Neuronal stem cell (in vitro differentiated cells): ENCODE data around the gene MFSD6.

Experiments
- DNase-seq: peaks from one replicate; pipeline ENCODE4 v3.0.0-alpha.2; 2013; ENCODE audit warnings: low spot score
- H2AFZ ChIP-seq: one replicate; pipeline ENCODE4 v1.6.1; 2013; ENCODE audit warnings: mild to moderate bottlenecking, low read length, inconsistent platforms
- H2AK5ac ChIP-seq: 2 replicates; pipeline ENCODE4 v1.6.1; 2013; ENCODE audit warnings: low read depth, mild to moderate bottlenecking, inconsistent platforms, low read length, moderate library complexity, mixed read lengths
- H2BK120ac ChIP-seq: 2 replicates; pipeline ENCODE4 v1.6.1; 2013; ENCODE audit warnings: low read depth, mild to moderate bottlenecking, inconsistent platforms, low read length, moderate library complexity, mixed read lengths
- H2BK12ac ChIP-seq: one replicate; pipeline ENCODE4 v1.6.1; 2013; ENCODE audit warnings: low read length, inconsistent platforms
- H2BK15ac ChIP-seq: 2 replicates; pipeline ENCODE4 v1.6.1; 2013; ENCODE audit warnings: mild to moderate bottlenecking, low read length, inconsistent platforms, mixed read lengths
- H2BK5ac ChIP-seq: one replicate; pipeline ENCODE4 v1.6.1; 2013; ENCODE audit warnings: inconsistent platforms, mild to moderate bottlenecking, low read length, moderate library complexity
- H3K14ac ChIP-seq: one replicate; pipeline ENCODE4 v1.6.1; 2013; ENCODE audit warnings: low read length, inconsistent platforms
- H3K18ac ChIP-seq: 2 replicates; pipeline ENCODE4 v1.6.1; 2013; ENCODE audit warnings: low read length, inconsistent platforms
- H3K23ac ChIP-seq: 2 replicates; pipeline ENCODE4 v1.6.1; 2013; ENCODE audit warnings: low read depth, mild to moderate bottlenecking, mixed read lengths, low read length, inconsistent platforms; ENCODE audit not compliant: poor library complexity
- H3K27ac ChIP-seq: replicated peaks from 3 replicates; pipeline ENCODE4 v1.5.1; 2013; ENCODE audit warnings: low read length, inconsistent platforms
- H3K27me3 ChIP-seq, 3 experiments: 2 replicates each; pipeline ENCODE4 v1.6.1; 2013; ENCODE audit warnings: low read length in 3 of 3, mild to moderate bottlenecking in 2 of 3, inconsistent platforms in 1 of 3, low read depth in 1 of 3, mixed read lengths in 1 of 3, moderate library complexity in 1 of 3; ENCODE audit not compliant: control insufficient read depth in 3 of 3, insufficient read depth in 3 of 3
- H3K36me3 ChIP-seq, 2 donors: replicated peaks in 1 of 2; 2 replicates each; pipeline ENCODE4 v1.6.1; 2013; ENCODE audit warnings: low read length in 2 of 2; ENCODE audit not compliant: control insufficient read depth in 2 of 2, insufficient read depth in 2 of 2
- H3K4ac ChIP-seq: 2 replicates; pipeline ENCODE4 v1.6.1; 2013; ENCODE audit warnings: inconsistent platforms, mild to moderate bottlenecking, low read length, moderate library complexity
- H3K4me1 ChIP-seq, 2 donors: 1 replicate in 1 of 2; 2 replicates in 1 of 2; pipeline ENCODE4 v1.6.1; 2013; ENCODE audit warnings: low read length in 2 of 2, low read depth in 1 of 2; ENCODE audit not compliant: control insufficient read depth in 2 of 2, insufficient read depth in 1 of 2
- H3K4me2 ChIP-seq: one replicate; pipeline ENCODE4 v1.6.1; 2013; ENCODE audit warnings: mild to moderate bottlenecking, low read length, inconsistent platforms; ENCODE audit not compliant: insufficient read depth, poor library complexity, severe bottlenecking
- H3K4me3 ChIP-seq, 2 donors: 2 replicates each; pipeline ENCODE4 v1.5.1; 2013; ENCODE audit warnings: low read length in 2 of 2, mild to moderate bottlenecking in 2 of 2, inconsistent platforms in 1 of 2, moderate library complexity in 1 of 2
- H3K79me1 ChIP-seq: one replicate; pipeline ENCODE4 v1.6.1; 2013; ENCODE audit warnings: low read depth, mild to moderate bottlenecking, inconsistent platforms, low read length, moderate library complexity
- H3K9ac ChIP-seq: one replicate; pipeline ENCODE4 v1.6.1; 2013; ENCODE audit warnings: mild to moderate bottlenecking, low read depth, low read length, inconsistent platforms; ENCODE audit not compliant: poor library complexity
- H3K9me3 ChIP-seq, 2 donors: replicated peaks in 1 of 2; 2 replicates each; pipeline versions ENCODE3 to v1.6.1; 2013; ENCODE audit warnings: low read length in 2 of 2, mild to moderate bottlenecking in 2 of 2, inconsistent platforms in 1 of 2, low read depth in 1 of 2, mixed read lengths in 1 of 2, moderate library complexity in 1 of 2; ENCODE audit not compliant: control insufficient read depth in 2 of 2, insufficient read depth in 1 of 2
- H4K8ac ChIP-seq: one replicate; pipeline ENCODE4 v1.6.1; 2013; ENCODE audit warnings: low read depth, mild to moderate bottlenecking, inconsistent platforms, low read length, moderate library complexity
- H4K91ac ChIP-seq: one replicate; pipeline ENCODE4 v1.6.1; 2013; ENCODE audit warnings: low read length, low read depth, mild to moderate bottlenecking, inconsistent platforms; ENCODE audit not compliant: poor library complexity
- WGBS, 2 donors: extraction: QIAGEN DNeasy Blood & Tissue Kit; methylation state at CpG; one replicate each; pipeline ENCODE4 v1.1.7; 2013; ENCODE audit warnings: missing lambda C conversion rate in 2 of 2, mixed read lengths in 1 of 2; ENCODE audit not compliant: insufficient read length in 2 of 2, insufficient replicate concordance in 1 of 2; ENCODE audit errors: extremely low coverage in 2 of 2; 5-methylcytosine and 5-hydroxymethylcytosine counted together

Gene MFSD6

DNA sequence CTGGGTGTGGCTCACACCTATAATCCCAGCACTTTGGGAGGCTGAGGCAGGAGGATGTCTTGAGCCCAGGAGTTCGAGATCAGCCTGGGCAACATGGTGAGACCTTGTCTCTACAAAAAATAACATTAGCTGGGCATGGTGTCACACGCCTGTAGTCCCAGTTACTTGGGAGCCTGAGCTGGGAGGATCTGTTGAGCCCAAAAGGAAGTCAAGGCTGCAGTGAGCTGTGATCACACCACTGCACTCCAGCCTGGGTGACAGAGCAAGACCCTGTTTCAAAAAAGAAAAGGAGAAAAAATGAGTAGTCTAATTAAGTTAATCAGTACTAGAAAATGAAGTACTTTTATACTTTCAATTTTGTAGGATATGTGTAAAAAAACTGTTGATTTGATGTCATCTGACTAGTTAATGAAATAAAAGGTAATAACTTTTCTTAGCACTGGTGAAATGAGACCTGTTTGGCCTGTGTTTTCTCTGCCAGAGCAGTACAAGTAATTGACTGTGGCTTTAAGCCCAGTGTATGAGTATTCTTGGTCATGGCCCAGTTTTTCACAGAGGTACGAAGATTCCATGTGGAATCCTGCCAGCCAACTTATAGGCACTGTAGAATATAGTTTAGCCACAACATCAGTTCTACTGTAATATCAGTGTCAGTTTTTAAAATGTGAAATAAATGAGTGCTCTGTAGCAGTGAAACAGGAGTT, 35.8 kb downstream of the MFSD6 start:
- Histone ChIP-seq H3K79me1 (no peaks in the 10 kb centered on the region), H3K27ac (no peak overlapping the region), H3K4ac (no peak overlapping the region), H2BK15ac (no peak overlapping the region), H2BK5ac (no peak overlapping the region), H3K9ac (no peak overlapping the region), H2BK120ac (no peak overlapping the region), H3K4me2 (no peak overlapping the region), H2BK12ac (no peak overlapping the region), H4K91ac (no peak overlapping the region), H3K9me3 (no peaks in the 10 kb centered on the region), H3K4me1 (no peaks in the 10 kb centered on the region), H3K36me3 (no peaks in the 10 kb centered on the region), H3K18ac (no peak overlapping the region), H3K23ac (no peak overlapping the region), H2AK5ac (no peak overlapping the region), H2AFZ (no peak overlapping the region), H3K14ac (no peak overlapping the region), H3K4me3 (no peak overlapping the region), H4K8ac (no peak overlapping the region), H3K27me3 (peaks cover 0 to 2% (median 0%) of the 10 kb centered on the region in 3 experiments)
- no peak for DNase-seq
- no CpG with 5 or more reads among the region's 3 CpGs for WGBS, 2 donors

DNA sequence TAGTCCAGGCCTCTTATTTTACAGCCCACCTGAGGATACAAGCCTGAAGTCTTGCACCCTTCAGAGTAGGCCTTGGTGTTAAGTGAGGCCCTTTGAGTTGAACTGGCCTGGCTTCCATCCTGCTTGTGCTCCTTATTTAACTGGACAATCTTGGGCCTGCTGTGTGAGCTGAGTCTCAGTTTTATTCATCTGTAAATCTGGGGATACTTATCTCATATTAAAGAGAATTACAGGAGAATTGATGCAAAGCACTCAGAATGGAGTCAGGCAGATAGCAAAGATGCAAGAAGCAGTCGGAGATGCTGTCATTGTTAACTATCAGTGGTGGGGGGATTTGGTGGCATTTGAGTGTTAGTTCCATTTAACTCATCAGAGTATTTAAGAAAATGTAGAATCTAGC, 36.8 kb downstream of the MFSD6 start:
- H3K36me3 ChIP-seq = no peaks in the 10 kb centered on the region
- WGBS, 2 donors = no CpG with 5 or more reads among the region's 1 CpG
- no peak overlapping the region for H3K23ac ChIP-seq
- DNase-seq = no peak
- H3K4me2 ChIP-seq = no peak overlapping the region
- H3K27ac ChIP-seq = no peak overlapping the region
- H2BK12ac ChIP-seq = no peak overlapping the region
- no peak overlapping the region for H3K4me3 ChIP-seq
- no peaks in the 10 kb centered on the region for H3K9me3 ChIP-seq
- H3K18ac ChIP-seq = no peak overlapping the region
- H2AFZ ChIP-seq = no peak overlapping the region
- no peaks in the 10 kb centered on the region for H3K79me1 ChIP-seq
- no peak overlapping the region for H4K91ac ChIP-seq
- peaks cover 0 to 2% (median 0%) of the 10 kb centered on the region in 3 experiments for H3K27me3 ChIP-seq
- no peak overlapping the region for H2BK120ac ChIP-seq
- H2AK5ac ChIP-seq = no peak overlapping the region
- H2BK5ac ChIP-seq = no peak overlapping the region
- H3K4ac ChIP-seq = no peak overlapping the region
- H3K9ac ChIP-seq = no peak overlapping the region
- H4K8ac ChIP-seq = no peak overlapping the region
- no peak overlapping the region for H2BK15ac ChIP-seq
- H3K14ac ChIP-seq = no peak overlapping the region
- no peaks in the 10 kb centered on the region for H3K4me1 ChIP-seq

- Histone ChIP-seq H2BK12ac (no peak overlapping the region), H3K9ac (no peak overlapping the region), H3K4me2 (no peak overlapping the region), H3K4me3 (no peak overlapping the region), H2BK120ac (no peak overlapping the region), H2BK15ac (no peak overlapping the region), H3K18ac (no peak overlapping the region), H3K9me3 (no peaks in the 10 kb centered on the region), H3K27me3 (no peaks in the 10 kb centered on the region), H3K4ac (no peak overlapping the region), H4K8ac (no peak overlapping the region), H3K36me3 (no peaks in the 10 kb centered on the region), H3K23ac (no peak overlapping the region), H3K14ac (no peak overlapping the region), H2AK5ac (no peak overlapping the region), H2AFZ (no peak overlapping the region), H3K79me1 (no peaks in the 10 kb centered on the region), H4K91ac (no peak overlapping the region), H3K4me1 (no peaks in the 10 kb centered on the region), H2BK5ac (no peak overlapping the region), H3K27ac (no peak overlapping the region)
- DNase-seq = no peak
- no CpG with 5 or more reads among the region's 2 CpGs for WGBS, 2 donors
Observed at GRCh38 chr2:190446193-190446592, 38.0 kb downstream of the MFSD6 start.

DNA sequence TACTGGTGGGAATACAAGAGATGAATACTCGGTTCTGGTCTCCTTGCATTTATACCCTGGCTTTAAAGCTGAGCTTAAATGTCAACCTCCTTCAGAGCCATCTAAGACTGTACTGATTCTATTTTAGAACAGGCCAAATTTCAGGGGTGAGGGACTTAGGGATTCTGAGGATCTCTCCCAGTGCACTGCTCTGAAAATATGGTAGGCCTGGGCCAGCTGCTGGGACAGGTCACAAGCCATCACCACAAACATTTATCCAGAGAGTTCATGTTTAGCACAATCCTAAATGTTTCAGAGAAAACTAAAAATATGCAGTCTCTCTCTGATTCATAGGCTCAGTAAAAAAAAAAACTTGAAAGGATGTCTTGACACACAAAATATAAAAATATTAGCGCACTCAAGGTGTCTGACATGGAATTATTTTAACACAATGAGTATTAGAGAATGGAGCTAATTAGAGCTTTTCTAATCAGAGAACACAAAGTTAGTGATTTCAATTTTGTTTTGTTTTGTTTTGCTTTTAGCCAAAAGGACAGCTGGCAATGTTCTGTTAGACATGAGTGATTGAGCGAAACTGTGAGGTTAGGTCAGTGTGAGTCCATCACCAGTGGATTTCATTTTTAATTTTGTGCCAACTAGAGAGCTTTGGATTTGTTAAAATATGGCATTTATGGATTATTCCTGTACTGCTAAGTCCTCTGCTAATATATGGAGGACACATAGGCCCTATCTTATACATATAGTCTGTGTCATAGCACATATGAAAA, 38.8 kb downstream of the MFSD6 start:
- Histone ChIP-seq H3K18ac (no peak overlapping the region), H2AFZ (no peak overlapping the region), H2BK15ac (no peak overlapping the region), H3K4me1 (no peaks in the 10 kb centered on the region), H3K4me3 (no peak overlapping the region), H3K23ac (no peak overlapping the region), H3K9me3 (no peaks in the 10 kb centered on the region), H2BK5ac (no peak overlapping the region), H2AK5ac (no peak overlapping the region), H3K27ac (no peak overlapping the region), H3K79me1 (no peaks in the 10 kb centered on the region), H2BK120ac (no peak overlapping the region), H3K4ac (no peak overlapping the region), H3K27me3 (no peaks in the 10 kb centered on the region), H3K36me3 (no peaks in the 10 kb centered on the region), H4K91ac (no peak overlapping the region), H2BK12ac (no peak overlapping the region), H3K4me2 (no peak overlapping the region), H4K8ac (no peak overlapping the region), H3K9ac (no peak overlapping the region), H3K14ac (no peak overlapping the region)
- no CpG with 5 or more reads among the region's 3 CpGs for WGBS, 2 donors
- no peak for DNase-seq
